Endothelial cell (in vitro differentiated cells): ENCODE measurements around the gene STX8. TPM values are rescaled to one million over a fixed set of nuclear protein-coding genes. Genes with fewer than 3 reads are reported as not detected.

Source experiments
- DNase-seq: peaks from one replicate; pipeline ENCODE4 v3.0.0; 2021; ENCODE audit warnings: low spot score
- H3K27ac Mint-ChIP-seq: one replicate; pipeline ENCODE4 v1.8.0; 2021; ENCODE audit warnings: mixed read lengths, inconsistent platforms; ENCODE audit not compliant: unreplicated experiment
- H3K27me3 Mint-ChIP-seq: one replicate; pipeline ENCODE4 v1.8.0; 2021; ENCODE audit warnings: mild to moderate bottlenecking, moderate library complexity, mixed read lengths, inconsistent platforms; ENCODE audit not compliant: unreplicated experiment
- H3K36me3 Mint-ChIP-seq: one replicate; pipeline ENCODE4 v1.8.0; 2021; ENCODE audit warnings: mild to moderate bottlenecking, low read depth, mixed read lengths, inconsistent platforms; ENCODE audit not compliant: unreplicated experiment
- H3K4me1 Mint-ChIP-seq: one replicate; pipeline ENCODE4 v1.8.0; 2021; ENCODE audit warnings: mild to moderate bottlenecking, mixed read lengths, inconsistent platforms; ENCODE audit not compliant: unreplicated experiment
- H3K4me3 Mint-ChIP-seq: one replicate; pipeline ENCODE4 v1.8.0; 2021; ENCODE audit warnings: mild to moderate bottlenecking, mixed read lengths, inconsistent platforms; ENCODE audit not compliant: unreplicated experiment
- H3K9me3 Mint-ChIP-seq: one replicate; pipeline ENCODE4 v1.8.0; 2021; ENCODE audit warnings: mixed read lengths, inconsistent platforms; ENCODE audit not compliant: unreplicated experiment
- total RNA-seq: library from RNA; stranded (reverse); fragmentation: NEBNext Ultra II Directional; extraction: Animal tissue kit (Norgen Biotek cat#: 25700); gene quantifications from one replicate; pipeline ENCODE4 v1.2.1, GENCODE V29; 2021; ENCODE audit not compliant: unreplicated experiment
- TF ChIP-seq, protein P1 (sequence below): fragments of 200-600 bp; sonication (generic); IDR thresholded peaks from one replicate; pipeline ENCODE4 v1.5.0; 2021; ENCODE audit warnings: antibody characterized with exemption; ENCODE audit not compliant: unreplicated experiment

The STX8 gene
- total RNA-seq, 1 donor from 2014 or later, result 49.2 TPM

DNA sequence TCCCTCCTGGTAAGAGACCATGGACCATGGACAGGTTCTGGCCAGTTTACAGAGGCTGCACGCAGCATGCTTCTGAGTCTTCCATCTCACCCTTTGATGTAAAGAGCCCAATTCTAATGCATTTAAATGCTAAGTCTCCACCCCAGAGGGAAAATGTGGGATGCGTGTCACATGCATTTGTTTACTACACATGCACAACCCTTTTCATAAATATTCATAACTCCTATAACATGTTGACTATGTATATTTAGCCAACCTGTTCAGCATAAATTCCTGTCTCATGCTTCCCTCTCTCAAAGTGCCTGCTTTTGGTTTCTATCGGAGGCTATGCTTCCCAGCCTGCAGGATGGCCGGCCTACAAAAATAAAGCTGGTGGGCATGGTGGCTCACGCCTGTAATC, 260.3 kb downstream of the STX8 start:
- no peak overlapping the region for H3K27ac Mint-ChIP-seq
- H3K4me1 Mint-ChIP-seq, result no peaks in the 10 kb centered on the region
- no peak overlapping the region for H3K4me3 Mint-ChIP-seq
- H3K27me3 Mint-ChIP-seq, result no peaks in the 10 kb centered on the region
- DNase-seq, result no peak
- no peaks in the 10 kb centered on the region for H3K9me3 Mint-ChIP-seq
- TF ChIP-seq, protein P1, sequence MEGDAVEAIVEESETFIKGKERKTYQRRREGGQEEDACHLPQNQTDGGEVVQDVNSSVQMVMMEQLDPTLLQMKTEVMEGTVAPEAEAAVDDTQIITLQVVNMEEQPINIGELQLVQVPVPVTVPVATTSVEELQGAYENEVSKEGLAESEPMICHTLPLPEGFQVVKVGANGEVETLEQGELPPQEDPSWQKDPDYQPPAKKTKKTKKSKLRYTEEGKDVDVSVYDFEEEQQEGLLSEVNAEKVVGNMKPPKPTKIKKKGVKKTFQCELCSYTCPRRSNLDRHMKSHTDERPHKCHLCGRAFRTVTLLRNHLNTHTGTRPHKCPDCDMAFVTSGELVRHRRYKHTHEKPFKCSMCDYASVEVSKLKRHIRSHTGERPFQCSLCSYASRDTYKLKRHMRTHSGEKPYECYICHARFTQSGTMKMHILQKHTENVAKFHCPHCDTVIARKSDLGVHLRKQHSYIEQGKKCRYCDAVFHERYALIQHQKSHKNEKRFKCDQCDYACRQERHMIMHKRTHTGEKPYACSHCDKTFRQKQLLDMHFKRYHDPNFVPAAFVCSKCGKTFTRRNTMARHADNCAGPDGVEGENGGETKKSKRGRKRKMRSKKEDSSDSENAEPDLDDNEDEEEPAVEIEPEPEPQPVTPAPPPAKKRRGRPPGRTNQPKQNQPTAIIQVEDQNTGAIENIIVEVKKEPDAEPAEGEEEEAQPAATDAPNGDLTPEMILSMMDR, result no peak
- no peaks in the 10 kb centered on the region for H3K36me3 Mint-ChIP-seq

DNA sequence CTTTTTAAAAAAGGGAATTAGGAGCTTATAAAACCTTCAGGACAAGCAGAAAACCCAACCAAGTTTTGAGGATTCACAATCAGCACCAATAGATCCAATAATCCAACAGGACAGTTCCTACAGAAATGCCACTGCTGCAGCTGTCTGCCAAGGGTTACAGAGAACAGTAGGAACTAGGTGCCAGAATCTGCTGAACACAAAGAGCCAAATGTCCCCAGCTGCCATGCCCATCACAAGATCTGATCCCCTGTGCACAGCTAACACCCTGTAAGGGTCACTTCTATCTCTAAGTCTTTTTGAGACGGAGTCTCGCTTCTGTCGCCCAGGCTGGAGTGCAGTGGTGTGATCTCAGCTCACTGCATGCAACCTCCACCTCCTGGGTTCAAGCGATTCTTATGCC, 262.3 kb downstream of the STX8 start:
- Mint-ChIP-seq H3K27me3 (no peaks in the 10 kb centered on the region), H3K36me3 (no peaks in the 10 kb centered on the region), H3K27ac (no peak overlapping the region), H3K4me3 (no peak overlapping the region), H3K4me1 (no peaks in the 10 kb centered on the region), H3K9me3 (no peaks in the 10 kb centered on the region)
- TF ChIP-seq, protein P1, result no peak
- no peak for DNase-seq

DNA sequence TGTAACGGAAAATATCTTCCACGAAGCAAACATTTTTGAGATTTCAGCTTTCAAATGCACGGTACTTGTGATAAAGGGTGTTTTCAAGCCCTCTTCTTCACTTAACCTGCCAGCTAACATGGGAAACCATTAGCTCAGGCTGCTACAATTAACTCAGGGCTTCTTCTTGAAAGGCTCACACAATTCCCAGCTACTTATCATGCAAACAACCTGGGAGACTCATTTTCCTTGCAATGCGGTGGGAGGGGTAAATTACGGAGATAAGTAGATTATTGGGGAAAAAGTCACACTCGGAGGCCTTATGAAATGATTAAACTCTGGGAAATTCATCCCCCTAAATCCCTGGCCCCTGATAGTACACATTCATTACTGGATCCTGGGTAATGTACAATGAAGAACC, 266.4 kb downstream of the STX8 start:
- no peak overlapping the region for H3K4me3 Mint-ChIP-seq
- peaks cover 12% of the 10 kb centered on the region for H3K4me1 Mint-ChIP-seq
- H3K27me3 Mint-ChIP-seq, result peaks cover 7% of the 10 kb centered on the region
- H3K27ac Mint-ChIP-seq, result no peak overlapping the region
- TF ChIP-seq, protein P1, result no peak
- DNase-seq, result no peak
- no peaks in the 10 kb centered on the region for H3K36me3 Mint-ChIP-seq
- no peaks in the 10 kb centered on the region for H3K9me3 Mint-ChIP-seq

DNA sequence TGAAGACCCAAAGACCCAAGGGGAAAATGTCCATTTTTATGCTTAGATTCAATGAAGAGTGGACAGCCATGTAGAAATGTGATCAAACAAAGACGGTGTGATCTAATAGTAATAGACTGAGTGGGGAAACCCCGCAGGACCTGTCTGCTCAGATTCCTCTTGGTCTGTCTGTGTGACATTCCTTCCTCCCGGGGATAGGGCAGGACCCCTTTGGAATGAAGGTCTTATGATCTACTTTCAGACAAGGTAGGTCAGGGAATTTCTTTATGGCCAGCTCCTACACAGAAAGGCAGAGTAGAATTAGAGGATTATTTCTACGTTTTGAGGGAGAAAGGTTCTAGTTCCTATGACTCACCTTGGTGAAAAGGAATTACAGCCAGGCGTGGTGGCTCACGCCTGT, 267.6 kb downstream of the STX8 start:
- Mint-ChIP-seq H3K27ac (no peak overlapping the region), H3K27me3 (peaks cover 7% of the 10 kb centered on the region), H3K4me1 (peaks cover 12% of the 10 kb centered on the region), H3K36me3 (no peaks in the 10 kb centered on the region), H3K4me3 (no peak overlapping the region), H3K9me3 (no peaks in the 10 kb centered on the region)
- TF ChIP-seq, protein P1, result no peak
- no peak for DNase-seq

DNA sequence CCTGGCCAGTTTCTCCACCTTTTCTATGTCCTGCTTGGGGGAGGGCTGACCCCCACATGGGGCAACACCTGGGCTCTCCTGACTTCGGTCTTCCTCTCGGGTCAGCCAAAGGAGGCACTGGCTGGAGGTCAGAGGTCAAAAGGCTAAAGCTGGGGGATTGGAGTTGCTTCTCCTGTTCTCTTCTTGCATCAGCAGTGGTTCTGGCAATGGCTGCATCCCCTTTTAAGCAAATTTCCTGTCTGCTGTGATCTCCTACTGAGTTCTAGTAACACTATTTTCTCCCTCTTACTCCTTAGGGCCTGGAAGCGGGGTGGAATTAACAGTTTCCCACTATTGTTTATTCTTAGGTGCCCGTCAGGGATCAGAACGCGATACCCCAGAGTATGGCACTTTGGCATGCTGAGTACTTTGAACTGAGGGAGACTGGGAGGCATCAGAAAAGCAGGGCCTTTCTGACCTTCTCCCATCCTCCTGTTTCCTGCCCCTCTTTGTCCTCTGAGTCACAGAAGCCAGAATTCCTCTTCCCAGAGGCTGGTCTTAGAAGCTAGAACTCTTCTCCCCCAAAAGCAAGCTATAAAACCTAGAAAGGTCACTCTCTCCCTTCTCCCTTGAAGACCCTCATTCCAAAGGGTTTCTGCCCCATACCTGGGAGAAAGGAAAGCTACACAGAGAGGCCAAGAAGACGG, 268.2 kb downstream of the STX8 start:
- Mint-ChIP-seq H3K27ac (peak overlapping the region; percentile 81), H3K4me3 (no peak overlapping the region), H3K27me3 (peaks cover 7% of the 10 kb centered on the region), H3K9me3 (no peaks in the 10 kb centered on the region), H3K4me1 (peaks cover 12% of the 10 kb centered on the region), H3K36me3 (no peaks in the 10 kb centered on the region)
- DNase-seq, result no peak
- TF ChIP-seq, protein P1, result no peak
